Cortex of kidney (tissue), 1 donor: ENCODE measurements around the gene APOC1.
"Not testable (repeated sequence)": the region's sequence is repeated elsewhere in the genome, so short reads cannot be mapped to it uniquely, and the experiment has no call there.

Experiments
- DNase-seq: peaks from one replicate; lab custom pipeline; 2025; lab: John Stamatoyannopoulos, UW

The APOC1 gene

DNA sequence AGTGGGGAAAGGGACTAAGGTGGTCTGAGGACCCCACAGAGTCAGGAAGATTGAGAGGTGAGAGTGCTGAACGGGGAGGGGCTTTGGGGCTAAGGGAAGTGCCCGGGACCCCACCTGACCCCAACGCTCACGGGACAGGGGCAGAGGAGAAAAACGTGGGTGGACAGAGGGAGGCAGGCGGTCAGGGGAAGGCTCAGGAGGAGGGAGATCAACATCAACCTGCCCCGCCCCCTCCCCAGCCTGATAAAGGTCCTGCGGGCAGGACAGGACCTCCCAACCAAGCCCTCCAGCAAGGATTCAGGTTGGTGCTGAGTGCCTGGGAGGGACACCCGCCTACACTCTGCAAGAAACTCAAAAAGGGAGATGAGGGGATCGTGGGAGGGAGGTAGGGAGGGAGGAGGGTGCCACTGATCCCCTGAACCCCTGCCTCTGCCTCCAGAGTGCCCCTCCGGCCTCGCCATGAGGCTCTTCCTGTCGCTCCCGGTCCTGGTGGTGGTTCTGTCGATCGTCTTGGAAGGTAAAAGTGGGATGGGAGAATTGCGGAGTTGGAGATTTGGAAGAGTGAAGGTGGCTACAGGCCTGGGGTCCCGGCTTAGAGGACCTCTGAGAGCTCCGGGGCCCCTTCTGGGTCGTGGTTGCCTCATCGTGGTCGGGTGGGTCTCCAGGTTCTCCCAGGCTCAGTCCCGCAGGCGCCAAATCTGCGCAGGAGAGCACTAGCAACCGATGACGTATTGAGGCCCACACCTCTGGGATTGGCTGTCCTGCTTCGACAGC lies at the start of gene APOC1:
APOC1 (plus strand) TSS at position 176 of the 774 bp plus-strand sequence; CDS start at position 460, 284 bp downstream.
- not testable (repeated sequence) for DNase-seq

DNA sequence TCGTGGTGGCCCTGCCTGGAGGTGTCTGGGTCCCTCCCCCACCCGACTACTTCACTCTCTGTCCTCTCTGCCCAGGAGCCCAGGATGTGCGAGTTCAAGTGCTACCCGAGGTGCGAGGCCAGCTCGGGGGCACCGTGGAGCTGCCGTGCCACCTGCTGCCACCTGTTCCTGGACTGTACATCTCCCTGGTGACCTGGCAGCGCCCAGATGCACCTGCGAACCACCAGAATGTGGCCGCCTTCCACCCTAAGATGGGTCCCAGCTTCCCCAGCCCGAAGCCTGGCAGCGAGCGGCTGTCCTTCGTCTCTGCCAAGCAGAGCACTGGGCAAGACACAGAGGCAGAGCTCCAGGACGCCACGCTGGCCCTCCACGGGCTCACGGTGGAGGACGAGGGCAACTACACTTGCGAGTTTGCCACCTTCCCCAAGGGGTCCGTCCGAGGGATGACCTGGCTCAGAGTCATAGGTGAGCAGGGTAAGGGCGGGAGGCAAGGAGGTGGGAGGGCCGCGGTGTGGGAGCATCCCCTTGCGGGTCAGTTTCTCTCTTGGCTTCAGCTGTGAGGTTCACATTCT lies 49.1 kb upstream of the APOC1 start:
- no peak for DNase-seq

DNA sequence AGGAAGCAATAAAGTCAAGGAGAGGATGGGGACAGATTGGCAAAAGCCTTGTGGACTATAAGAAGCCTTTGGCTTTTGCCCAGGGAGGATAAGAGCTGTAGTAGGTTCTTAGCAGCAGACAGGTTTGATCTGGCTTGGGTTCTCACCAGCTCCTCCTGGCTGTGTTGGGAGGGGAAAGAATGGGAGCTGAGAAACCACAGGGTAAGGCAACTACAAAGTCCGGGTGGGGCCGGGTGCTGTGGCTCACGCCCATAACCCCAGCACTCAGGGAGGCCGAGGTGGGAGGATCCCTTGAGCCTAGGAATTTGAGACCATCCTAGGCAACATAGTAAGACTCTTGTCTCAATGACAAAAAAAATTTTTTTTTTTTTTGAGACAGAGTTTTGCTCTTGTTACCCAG lies 47.7 kb upstream of the APOC1 start:
- no peak for DNase-seq

DNA sequence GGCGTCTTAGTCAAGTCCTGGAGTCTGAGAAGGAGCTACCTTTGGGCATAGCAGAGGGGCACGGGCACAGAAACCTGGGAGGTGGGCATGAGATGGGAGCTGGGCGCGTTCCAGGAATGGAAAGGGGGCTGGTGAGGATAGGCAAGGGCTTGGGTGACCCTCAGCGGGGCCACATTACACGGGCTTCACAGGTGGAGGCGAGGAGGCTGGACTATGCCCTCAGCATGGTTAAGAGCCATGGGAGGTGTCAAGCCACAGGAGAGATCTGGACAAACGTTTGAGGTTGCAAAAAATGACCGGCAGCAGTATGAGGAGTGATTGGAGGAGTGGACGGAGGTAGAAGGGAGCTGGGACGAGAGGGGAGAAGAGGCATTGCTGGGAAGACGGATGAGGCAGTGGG lies 46.8 kb upstream of the APOC1 start:
- no peak for DNase-seq

DNA sequence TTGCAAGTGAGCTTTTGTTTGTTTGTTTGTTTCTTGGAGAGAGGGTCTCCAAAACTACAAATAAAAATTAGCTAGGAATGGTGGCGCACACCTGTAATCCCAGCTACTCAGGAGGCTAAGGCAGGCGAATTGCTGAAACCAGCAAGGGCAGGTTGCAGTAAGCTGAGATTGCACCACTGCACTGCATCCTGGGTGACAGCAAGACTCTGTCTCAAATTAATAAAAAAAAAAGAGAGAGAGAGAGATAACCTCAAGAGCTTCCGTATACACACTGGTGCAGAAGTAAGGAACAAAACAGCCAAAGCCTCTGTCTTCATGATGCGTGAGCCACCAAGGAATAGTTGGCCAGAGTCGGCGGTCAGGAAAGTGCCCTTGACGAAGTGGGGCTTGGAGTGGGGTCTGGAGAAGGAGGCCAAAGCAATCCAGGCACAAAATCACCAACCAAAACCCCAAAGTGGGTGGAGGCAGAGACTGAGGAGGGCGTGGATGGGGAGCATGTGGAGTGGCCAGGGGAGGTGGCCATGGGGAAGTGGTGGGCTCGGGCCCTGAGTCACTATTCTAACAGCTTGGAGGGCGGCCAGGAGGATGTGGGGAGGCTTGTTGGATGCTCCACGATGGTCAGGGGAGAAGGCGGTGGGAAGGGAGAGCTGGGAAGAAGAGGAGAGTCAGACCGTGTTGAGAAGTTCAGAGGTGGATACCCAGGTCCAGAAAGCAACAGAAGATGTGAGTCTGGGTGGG lies 44.5 kb upstream of the APOC1 start:
- DNase-seq = no peak

DNA sequence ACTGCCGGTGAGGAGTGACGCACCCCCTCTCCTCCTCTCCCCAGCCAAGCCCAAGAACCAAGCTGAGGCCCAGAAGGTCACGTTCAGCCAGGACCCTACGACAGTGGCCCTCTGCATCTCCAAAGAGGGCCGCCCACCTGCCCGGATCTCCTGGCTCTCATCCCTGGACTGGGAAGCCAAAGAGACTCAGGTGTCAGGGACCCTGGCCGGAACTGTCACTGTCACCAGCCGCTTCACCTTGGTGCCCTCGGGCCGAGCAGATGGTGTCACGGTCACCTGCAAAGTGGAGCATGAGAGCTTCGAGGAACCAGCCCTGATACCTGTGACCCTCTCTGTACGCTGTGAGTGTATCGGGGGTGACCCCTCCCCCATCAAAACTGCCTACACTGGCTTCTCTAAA lies 42.6 kb upstream of the APOC1 start:
- no peak for DNase-seq

DNA sequence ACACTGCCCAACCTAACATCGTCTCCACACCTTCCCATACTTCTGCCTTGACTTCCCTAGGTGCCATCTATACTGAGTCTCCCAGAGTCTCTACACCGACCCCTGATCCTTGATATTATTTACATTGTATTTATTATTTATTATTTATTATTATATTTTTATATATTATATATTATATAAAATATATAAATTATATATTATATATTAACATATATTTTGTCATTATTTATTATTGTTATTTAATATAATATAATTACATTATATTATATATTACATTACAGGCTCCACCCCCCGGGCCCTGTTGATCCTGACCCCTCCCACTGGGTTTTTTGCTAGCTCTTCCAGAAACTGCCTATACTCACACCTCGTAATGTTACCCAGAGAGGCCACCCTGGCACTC lies 41.7 kb upstream of the APOC1 start:
- DNase-seq = no peak

DNA sequence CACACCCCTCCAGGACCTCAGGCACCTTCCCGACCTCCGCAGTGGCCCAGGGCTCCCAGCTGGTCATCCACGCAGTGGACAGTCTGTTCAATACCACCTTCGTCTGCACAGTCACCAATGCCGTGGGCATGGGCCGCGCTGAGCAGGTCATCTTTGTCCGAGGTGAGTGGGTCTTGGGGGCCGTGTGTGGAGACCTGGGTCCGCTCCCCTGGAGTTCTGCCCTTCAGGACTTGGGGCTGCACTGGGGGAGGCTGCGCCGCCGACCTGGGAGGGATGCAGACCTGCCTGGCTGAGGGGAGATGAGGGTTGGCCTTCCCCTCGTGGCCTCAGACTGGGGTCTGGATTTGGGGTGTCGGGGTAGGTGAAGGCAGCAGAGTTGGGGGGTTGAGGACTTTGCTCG lies 40.1 kb upstream of the APOC1 start:
- no peak for DNase-seq

DNA sequence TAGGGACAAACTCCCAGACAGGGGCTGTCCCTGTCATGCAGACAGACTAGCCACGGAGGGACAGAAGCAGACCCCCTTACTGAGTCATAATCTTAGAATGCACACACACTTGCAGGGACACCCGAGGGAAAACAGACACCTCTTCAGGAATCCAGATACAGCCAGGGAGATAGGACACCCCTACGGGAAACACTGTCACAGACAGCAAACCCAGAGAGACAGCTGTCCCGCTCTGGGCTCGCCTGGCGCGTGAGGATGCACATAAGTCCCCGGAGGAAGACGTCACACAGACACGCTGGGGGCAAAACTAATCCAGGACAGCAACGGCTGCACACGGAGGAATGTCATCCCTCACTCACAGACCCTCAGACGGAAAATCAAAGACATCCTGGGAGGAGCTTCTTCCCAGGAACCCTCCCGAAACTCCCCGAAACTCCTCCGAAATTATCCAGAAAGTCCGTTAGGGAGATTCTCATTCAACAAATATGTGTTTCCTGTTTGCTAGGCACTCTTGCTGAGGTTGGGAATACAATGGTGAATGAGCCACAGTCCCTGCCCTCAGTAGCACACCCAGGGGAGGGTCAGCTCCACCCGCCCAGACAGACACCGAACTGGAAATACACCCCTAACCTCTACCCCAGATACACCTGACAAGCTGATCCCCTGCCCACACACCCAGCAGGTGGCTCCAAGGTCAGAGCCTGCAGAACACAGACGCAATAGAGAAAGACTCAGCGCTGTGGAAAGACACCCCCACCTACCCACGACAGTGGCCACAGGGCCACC lies 38.5 kb upstream of the APOC1 start:
- DNase-seq = no peak

DNA sequence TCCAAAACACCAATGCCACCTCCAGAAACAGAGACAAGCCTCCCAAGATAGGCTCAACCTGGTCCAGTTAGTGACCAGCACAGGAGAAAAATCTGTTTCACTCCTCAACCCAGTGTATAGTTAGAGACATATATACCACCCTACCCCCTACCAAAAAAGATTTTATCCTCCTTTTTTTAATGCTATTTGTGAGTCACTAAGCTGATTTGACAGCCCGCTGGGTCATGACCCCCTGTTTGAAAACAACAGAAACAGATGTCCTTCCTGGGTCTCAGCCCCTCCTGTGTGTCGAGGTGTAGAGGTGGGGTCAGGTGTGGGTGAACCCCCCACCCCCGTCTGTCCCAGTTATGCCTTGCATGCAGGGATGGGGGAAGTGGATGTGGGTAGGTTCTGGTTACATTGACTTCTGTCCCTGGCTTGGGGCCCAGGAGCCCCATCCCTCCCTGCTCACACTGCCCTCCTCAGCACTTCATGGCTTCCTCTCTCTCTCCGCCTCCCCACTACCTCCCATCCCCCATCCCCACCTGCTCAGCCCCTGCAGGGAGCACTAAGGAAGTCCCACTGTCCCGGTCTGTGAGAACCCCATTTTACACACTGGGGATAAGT lies 37.4 kb upstream of the APOC1 start:
- no peak for DNase-seq

DNA sequence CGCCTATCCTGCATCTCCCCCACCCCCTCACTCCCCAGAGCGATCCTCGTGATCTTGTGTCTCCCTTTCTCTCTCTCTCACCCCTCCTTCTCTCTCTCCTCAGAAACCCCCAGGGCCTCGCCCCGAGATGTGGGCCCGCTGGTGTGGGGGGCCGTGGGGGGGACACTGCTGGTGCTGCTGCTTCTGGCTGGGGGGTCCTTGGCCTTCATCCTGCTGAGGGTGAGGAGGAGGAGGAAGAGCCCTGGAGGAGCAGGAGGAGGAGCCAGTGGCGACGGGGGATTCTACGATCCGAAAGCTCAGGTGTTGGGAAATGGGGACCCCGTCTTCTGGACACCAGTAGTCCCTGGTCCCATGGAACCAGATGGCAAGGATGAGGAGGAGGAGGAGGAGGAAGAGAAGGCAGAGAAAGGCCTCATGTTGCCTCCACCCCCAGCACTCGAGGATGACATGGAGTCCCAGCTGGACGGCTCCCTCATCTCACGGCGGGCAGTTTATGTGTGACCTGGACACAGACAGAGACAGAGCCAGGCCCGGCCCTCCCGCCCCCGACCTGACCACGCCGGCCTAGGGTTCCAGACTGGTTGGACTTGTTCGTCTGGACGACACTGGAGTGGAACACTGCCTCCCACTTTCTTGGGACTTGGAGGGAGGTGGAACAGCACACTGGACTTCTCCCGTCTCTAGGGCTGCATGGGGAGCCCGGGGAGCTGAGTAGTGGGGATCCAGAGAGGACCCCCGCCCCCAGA lies 36.1 kb upstream of the APOC1 start:
- no peak for DNase-seq

DNA sequence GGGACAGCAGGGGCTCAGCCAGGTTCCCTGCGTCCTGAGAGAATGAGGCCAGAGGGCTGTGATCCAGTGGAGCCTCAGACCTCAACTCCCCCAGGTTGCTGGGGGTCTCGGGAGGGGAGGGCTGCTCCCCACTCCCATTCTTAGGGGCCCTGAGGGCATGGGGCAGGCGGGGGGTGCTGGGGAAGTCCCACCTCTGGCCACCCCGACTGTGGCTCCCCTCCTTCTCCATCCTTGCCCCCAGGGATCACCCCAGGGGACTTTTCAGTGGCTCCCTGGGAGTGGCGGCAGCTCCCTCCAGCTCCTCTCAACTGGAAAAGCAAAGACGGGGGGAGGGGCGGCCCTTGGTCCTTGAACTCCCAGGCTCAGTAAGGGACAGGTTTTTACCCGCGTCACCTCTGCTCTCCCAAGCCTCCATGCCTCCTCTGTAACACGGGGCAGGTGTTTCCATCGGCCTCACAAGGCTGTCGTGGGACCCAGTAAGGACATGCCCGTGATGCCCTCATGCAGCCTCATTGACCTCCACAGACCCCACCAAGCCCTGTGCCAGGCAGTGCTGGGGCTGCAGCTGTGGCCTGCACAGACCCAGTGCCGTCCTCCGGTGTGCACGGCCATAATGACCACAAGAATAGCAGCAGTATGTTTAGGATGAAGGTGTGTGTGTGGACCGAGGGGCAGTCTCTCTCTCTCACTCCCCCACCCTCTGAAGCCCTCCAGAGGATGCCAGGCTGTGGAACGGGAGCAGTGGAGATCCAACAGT lies 34.9 kb upstream of the APOC1 start:
- DNase-seq = no peak

DNA sequence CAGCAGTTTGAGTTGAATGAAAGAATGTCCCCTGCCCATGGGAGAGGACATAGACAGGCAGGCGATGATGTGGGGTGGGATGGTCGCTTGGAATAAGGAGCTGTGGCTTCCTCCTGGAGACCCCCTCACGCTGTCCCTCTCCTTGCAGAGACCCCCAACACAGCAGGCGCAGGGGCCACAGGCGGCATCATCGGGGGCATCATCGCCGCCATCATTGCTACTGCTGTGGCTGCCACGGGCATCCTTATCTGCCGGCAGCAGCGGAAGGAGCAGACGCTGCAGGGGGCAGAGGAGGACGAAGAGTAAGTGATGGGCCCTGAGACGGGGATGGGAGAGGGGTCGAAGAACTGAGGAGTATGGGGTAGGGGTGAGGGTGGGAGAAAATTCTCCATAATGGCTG lies 32.3 kb upstream of the APOC1 start:
- DNase-seq = no peak

DNA sequence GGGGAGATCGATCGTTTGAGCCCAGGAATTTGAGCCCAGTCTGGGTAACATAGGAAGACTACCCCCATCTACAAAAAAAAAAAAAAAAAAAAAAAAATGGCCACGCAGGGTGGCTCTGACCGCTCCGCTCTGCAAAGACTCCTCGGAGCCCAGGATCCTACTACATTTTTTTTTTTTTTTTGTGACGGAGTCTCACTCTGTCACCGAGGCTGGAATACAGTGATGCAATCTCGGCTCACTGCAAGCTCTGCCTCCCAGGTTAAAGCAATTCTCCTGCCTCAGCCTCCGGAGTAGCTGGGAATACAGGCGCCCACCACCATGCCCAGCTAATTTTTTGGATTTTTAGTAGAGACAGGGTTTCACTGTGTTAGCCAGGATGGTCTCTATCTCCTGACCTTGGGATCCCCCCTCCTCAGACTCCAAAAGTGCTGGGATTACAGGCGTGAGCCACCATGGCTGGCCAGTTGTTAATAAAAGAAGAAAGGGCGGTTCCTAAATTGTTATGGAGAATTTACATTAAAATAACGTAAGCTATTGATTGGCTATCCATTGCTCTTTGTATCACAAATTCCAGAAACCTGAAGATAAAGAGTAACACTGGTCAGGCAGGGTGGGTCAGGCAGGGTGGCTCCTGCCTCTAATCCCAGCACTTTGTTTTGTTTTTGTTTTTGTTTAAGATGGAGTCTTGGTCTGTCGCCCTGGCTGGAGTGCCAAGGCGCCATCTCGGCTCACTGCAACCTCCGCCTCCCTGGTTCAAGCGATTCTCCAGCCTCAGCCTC lies 31.6 kb upstream of the APOC1 start:
- DNase-seq = not testable (repeated sequence)

DNA sequence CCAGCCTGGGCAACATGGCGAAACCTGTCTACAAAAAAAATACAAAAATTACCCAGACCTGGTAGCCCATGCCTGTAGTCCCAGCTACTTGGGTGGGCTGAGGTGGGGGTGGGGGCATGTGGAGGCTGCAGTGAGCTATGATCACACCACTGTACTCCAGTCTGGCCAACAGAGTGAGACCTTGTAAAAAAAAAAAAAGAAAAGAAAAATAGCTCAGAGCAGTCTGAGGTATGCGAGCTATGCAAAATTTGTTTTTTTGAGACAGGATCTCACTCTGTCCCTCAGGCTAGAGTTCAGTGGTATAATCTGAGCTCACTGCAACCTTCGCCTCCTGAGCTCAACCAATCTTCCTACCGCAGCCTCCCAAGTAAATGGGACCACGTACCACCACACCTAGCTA lies 30.5 kb upstream of the APOC1 start:
- DNase-seq = no peak

DNA sequence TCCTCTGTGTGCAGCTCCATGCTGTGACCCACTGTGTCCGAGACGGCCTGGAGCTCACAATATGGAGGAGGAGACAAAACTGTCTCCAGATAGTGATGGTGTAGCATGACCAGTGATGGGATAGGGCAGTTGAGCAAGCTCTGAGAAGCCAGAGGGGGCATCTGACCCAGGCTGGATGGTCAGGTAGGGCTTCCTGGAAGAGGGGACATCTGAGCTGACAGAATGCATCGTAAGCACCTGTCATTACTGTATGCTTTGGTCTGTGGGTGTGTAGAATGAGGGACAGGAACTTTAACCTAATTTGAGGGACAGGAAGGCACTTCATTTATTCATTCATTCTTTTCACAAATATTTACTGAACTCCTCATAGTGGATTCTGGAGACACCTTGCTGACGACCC lies 29.8 kb upstream of the APOC1 start:
- no peak for DNase-seq

DNA sequence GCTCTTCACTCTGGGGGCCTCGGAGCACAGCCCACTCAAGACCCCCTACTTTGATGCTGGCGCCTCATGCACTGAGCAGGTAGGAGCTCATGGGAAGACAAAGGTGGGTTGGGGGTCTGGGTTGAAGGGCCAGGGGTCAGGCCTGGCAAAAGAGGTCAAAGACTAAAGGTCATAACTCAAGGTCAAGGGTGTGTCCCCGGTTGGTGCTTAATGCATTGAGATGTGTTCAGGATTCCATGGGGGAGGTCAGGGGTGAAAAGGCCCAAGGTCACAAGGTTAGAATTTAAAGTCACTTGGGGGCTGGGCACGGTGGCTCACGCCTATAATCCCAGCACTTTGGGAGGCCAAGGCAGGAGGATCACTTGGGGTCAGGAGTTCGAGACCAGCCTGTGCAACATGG lies 28.3 kb upstream of the APOC1 start:
- DNase-seq = no peak

DNA sequence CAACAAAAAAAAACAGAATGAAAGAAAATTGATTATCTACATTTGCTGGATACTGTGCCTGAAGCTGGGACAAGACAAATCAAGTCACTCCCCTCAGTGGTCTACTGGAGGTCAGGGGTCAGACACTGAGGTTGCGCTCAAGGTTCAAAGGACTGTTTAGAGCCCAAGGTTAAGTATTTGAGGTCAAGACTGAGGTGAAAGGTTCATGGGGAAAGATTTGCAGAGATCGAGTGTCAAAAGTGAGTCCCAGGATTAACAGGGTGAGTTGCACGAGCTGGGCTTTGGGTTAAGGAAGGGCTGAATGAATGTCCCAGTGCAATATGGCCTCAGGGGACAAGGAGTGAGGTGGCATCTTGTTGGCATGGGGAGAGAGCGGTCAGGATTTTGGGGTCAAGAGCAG lies 26.8 kb upstream of the APOC1 start:
- DNase-seq = no peak

DNA sequence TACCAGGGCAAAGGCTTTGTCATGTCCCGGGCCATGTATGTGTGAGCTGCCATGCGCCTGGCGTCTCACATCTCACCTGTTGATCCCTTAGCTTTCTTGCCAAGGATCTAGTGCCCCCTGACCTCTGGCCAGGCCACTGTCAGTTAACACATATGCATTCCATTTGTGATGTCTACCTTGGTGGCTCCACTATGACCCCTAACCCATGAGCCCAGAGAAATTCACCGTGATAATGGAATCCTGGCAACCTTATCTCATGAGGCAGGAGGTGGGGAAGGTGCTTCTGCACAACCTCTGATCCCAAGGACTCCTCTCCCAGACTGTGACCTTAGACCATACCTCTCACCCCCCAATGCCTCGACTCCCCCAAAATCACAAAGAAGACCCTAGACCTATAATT lies 26.1 kb upstream of the APOC1 start:
- DNase-seq = not testable (repeated sequence)
